ENCODE results near the gene MPRIP. TPM values are rescaled to one million over a fixed set of nuclear protein-coding genes. Genes with fewer than 3 reads are reported as not detected.
"Not testable (repeated sequence)": the region's sequence is repeated elsewhere in the genome, so short reads cannot be mapped to it uniquely, and the experiment has no call there.

The MPRIP gene
- total RNA-seq, 2 experiments from 2014 or later: 132 to 135 TPM

GRCh38 chr17:17130077-17130844 is 88.0 kb downstream of the MPRIP start:
- H3K4me1 Mint-ChIP-seq (ENCODE audit: low read depth): peaks cover 24% of the 10 kb centered on the region
- H3K27me3 Mint-ChIP-seq: no peaks in the 10 kb centered on the region
- ChIA-PET POLR2A (no interaction called here), CTCF (interaction anchor here (1.2 kb wide), 1 partner anchor 184 kb away, joined by 3 read pairs; no protein-coding TSS in a partner anchor)
- H3K36me3 Mint-ChIP-seq (ENCODE audit: low read depth): peaks cover 2% of the 10 kb centered on the region
- H3K27ac Mint-ChIP-seq: no peak overlapping the region
- H3K4me3 Mint-ChIP-seq: no peak overlapping the region
- TF ChIP-seq, protein P1, sequence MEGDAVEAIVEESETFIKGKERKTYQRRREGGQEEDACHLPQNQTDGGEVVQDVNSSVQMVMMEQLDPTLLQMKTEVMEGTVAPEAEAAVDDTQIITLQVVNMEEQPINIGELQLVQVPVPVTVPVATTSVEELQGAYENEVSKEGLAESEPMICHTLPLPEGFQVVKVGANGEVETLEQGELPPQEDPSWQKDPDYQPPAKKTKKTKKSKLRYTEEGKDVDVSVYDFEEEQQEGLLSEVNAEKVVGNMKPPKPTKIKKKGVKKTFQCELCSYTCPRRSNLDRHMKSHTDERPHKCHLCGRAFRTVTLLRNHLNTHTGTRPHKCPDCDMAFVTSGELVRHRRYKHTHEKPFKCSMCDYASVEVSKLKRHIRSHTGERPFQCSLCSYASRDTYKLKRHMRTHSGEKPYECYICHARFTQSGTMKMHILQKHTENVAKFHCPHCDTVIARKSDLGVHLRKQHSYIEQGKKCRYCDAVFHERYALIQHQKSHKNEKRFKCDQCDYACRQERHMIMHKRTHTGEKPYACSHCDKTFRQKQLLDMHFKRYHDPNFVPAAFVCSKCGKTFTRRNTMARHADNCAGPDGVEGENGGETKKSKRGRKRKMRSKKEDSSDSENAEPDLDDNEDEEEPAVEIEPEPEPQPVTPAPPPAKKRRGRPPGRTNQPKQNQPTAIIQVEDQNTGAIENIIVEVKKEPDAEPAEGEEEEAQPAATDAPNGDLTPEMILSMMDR (IDR thresholded peaks at IDR 0.05): no peak
- intact Hi-C loops (cut with micrococcal nuclease): no loop called here
- DNase-seq (no peak), ATAC-seq (no peak)
- H3K9me3 Mint-ChIP-seq: no peaks in the 10 kb centered on the region

- H3K4me1 Mint-ChIP-seq (ENCODE audit: low read depth): peaks cover 8% of the 10 kb centered on the region
- H3K9me3 Mint-ChIP-seq: no peaks in the 10 kb centered on the region
- H3K4me3 Mint-ChIP-seq: no peak overlapping the region
- no peaks in the 10 kb centered on the region for H3K27me3 Mint-ChIP-seq
- intact Hi-C loops (cut with micrococcal nuclease): no loop called here
- no peak overlapping the region for H3K27ac Mint-ChIP-seq
- CTCF ChIA-PET: no interaction called here
- POLR2A ChIA-PET: no interaction called here
- ATAC-seq (no peak), DNase-seq (no peak)
- TF ChIP-seq, protein P1 (IDR thresholded peaks at IDR 0.05): no peak
- peaks cover 2% of the 10 kb centered on the region for H3K36me3 Mint-ChIP-seq (ENCODE audit: low read depth)
These were observed 89.6 kb downstream of the MPRIP start for GRCh38 chr17:17131839-17132238.

DNA sequence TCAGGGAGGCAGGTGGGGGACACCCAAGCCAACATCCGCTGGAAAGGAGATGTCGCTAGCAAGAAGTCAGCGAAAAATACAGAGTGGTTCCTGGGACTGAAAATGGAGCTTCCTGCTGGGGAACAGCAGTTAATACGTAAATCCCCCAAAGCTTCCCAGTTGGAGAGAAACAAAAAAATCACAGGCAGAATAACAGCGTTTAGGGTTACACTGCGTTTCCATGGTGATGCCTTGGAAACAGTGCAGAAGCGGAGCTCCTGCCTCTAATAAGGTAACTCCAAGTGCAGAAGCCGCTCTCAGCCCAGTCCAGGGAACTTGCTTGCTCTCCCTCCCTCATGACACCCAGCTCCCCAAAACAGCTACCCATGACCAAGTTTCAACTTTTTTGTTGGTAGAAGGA is 90.5 kb downstream of the MPRIP start:
- Mint-ChIP-seq H3K27ac (no peak overlapping the region), H3K4me1 (ENCODE audit: low read depth) (peaks cover 3% of the 10 kb centered on the region), H3K4me3 (no peak overlapping the region), H3K27me3 (no peaks in the 10 kb centered on the region), H3K36me3 (ENCODE audit: low read depth) (peaks cover 2% of the 10 kb centered on the region), H3K9me3 (no peaks in the 10 kb centered on the region)
- TF ChIP-seq, protein P1 (IDR thresholded peaks at IDR 0.05): no peak
- ChIA-PET CTCF (no interaction called here), POLR2A (no interaction called here)
- DNase-seq (no peak), ATAC-seq (no peak)
- intact Hi-C loops (cut with micrococcal nuclease): no loop called here

DNA sequence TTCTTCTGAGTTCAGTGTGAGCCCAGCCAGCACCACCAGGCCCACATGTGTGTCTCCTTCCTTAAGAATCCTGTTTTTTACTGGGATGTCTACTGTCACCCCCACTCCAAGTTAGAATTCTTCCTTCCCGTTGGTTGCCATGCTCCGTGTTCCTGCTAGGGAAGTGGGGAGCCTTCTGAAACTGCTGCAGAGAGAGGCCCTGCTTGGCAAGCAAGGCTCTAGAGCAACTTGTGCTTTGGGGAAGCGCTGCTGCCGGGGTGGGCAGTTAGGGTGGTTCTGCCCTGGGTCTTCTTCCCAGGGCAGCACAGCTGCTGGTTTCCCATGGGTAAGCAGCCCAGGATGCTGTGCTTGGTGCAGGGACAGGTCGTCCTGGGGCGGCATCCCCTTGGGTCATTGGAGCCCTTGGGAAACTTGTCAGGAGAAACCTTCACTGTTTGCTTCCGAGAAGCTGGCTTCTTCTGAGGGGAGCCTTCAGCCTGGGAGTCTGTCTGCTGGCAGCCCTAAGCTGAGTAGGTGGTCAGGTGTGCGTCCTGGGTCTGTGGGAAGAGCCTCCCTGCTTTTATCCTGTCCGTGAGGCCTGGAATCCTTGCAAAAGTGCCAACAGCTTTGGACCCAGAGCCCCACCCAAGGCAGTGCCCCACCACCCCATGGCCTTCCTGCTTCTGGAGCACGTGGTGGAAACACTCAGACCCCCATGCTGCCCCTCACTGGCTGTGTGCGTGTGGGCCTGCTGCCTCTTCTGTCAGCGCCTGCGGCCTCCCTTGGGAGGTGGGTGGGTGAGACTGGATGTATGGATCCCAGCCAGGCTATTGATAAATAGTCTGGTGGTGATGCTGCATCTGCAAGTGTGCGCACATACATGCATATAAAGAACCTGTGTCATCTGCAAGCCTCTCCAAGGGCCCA is 92.0 kb downstream of the MPRIP start:
- TF ChIP-seq, protein P1 (IDR thresholded peaks at IDR 0.05): no peak
- ChIA-PET CTCF (no interaction called here), POLR2A (interaction anchor here (0.7 kb wide), 1 partner anchor 106 kb away, joined by 3 read pairs; no protein-coding TSS in a partner anchor)
- no peak for DNase-seq
- Mint-ChIP-seq H3K27ac (no peak overlapping the region), H3K27me3 (no peaks in the 10 kb centered on the region), H3K4me3 (no peak overlapping the region), H3K36me3 (ENCODE audit: low read depth) (no peaks in the 10 kb centered on the region), H3K4me1 (ENCODE audit: low read depth) (peaks cover 7% of the 10 kb centered on the region), H3K9me3 (no peaks in the 10 kb centered on the region)
- intact Hi-C loops (cut with micrococcal nuclease): no loop called here
- no peak for ATAC-seq

DNA sequence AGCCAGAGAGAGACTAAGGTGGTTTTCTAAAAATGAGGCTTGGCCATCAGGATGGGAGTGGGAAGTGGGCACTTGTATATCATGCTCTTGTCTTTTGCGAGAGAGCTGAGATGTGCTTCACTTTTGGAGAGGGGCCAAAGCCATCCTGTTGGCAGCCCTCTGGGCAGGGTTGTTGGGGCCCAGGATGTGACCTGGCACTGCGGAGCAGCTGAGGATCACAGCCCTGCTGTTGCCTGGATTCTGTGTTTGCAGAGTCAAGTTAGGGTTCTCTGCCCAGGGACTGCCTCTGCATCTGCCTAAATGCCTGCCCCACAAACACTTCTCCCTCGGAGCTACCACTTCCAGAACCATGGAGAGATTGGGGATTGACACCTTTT is 92.7 kb downstream of the MPRIP start:
- DNase-seq: no peak
- ATAC-seq: no peak
- H3K27ac Mint-ChIP-seq: no peak overlapping the region
- ChIA-PET CTCF (no interaction called here), POLR2A (interaction anchor here (0.7 kb wide), 1 partner anchor 107 kb away, joined by 3 read pairs; no protein-coding TSS in a partner anchor)
- H3K27me3 Mint-ChIP-seq: no peaks in the 10 kb centered on the region
- intact Hi-C loops (cut with micrococcal nuclease): no loop called here
- H3K4me3 Mint-ChIP-seq: no peak overlapping the region
- no peaks in the 10 kb centered on the region for H3K36me3 Mint-ChIP-seq (ENCODE audit: low read depth)
- TF ChIP-seq, protein P1 (IDR thresholded peaks at IDR 0.05): no peak
- H3K9me3 Mint-ChIP-seq: no peaks in the 10 kb centered on the region
- H3K4me1 Mint-ChIP-seq (ENCODE audit: low read depth): peaks cover 7% of the 10 kb centered on the region

DNA sequence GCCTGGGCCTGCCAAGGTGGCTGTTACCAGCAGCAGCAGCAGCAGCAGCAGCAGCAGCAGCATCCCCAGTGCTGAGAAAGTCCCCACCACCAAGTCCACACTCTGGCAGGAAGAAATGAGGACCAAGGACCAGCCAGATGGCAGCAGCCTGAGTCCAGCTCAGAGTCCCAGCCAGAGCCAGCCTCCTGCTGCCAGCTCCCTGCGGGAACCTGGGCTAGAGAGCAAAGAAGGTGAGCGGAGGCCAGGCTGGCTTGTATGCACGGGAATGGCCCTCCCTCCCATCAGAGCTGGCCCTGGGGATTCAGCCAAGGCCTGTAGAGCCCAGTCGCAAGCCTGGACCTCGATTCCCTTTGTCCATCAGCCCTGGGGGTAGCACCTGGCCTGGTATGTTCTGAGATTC is 94.0 kb downstream of the MPRIP start:
- H3K36me3 Mint-ChIP-seq (ENCODE audit: low read depth); H3K4me3 Mint-ChIP-seq; ATAC-seq; POLR2A ChIA-PET; intact Hi-C loops (cut with micrococcal nuclease); H3K9me3 Mint-ChIP-seq; H3K27ac Mint-ChIP-seq; DNase-seq; H3K27me3 Mint-ChIP-seq; H3K4me1 Mint-ChIP-seq (ENCODE audit: low read depth): not testable (repeated sequence)
- CTCF ChIA-PET: interaction anchor here (1.0 kb wide), 1 partner anchor 14 kb away, joined by 4 read pairs; no protein-coding TSS in a partner anchor

Data from activated CD8-positive, alpha-beta T cell treated with anti-CD3 and anti-CD28 coated beads for 36 hours (primary cell).